H1 (cell line): ENCODE measurements around the gene NKPD1. TPM values are rescaled to one million over a fixed set of nuclear protein-coding genes. Genes with fewer than 3 reads are reported as not detected.

ENCODE experiments used
- CTCF ChIA-PET: fragments of 300-600 bp; sonication (Branson Sonifier 250); formaldehyde crosslinking; loops from one replicate; lab custom pipeline; 2021; ENCODE audit not compliant: partially characterized antibody; lab: Charles Lee
- POLR2A ChIA-PET: fragments of 300-600 bp; sonication (Branson Sonifier 250); formaldehyde crosslinking; loops from one replicate; lab custom pipeline; 2021; ENCODE audit warnings: inconsistent platforms; ENCODE audit not compliant: partially characterized antibody; lab: Charles Lee
- DNase-seq, 2 experiments: peaks; one replicate each; pipeline versions ENCODE4 v3.0.0 to v3.0.0-alpha.2; 2010 to 2022; ENCODE audit warnings: low spot score in 2 of 2, low read depth in 1 of 2, mixed read lengths in 1 of 2
- FAIRE-seq: peaks from 2 replicates; lab custom pipeline; 2011; peaks lifted over from hg19 to GRCh38; lab: Jason Lieb, UNC
- H2AFZ ChIP-seq: 2 replicates; pipeline ENCODE4 v1.8.1; 2012; ENCODE audit warnings: low read length, inconsistent platforms
- H2AK5ac ChIP-seq: 2 replicates; pipeline ENCODE4 v1.6.1; 2013; ENCODE audit warnings: low read depth, low read length
- H2BK120ac ChIP-seq: replicated peaks from 2 replicates; pipeline ENCODE3; 2013; ENCODE audit warnings: low read depth, low read length, inconsistent platforms
- H2BK12ac ChIP-seq: 2 replicates; pipeline ENCODE4 v1.6.1; 2013; ENCODE audit warnings: low read depth, low read length
- H2BK15ac ChIP-seq: 2 replicates; pipeline ENCODE4 v1.6.1; 2013; ENCODE audit warnings: low read length
- H2BK20ac ChIP-seq: 2 replicates; pipeline ENCODE4 v1.6.1; 2013; ENCODE audit warnings: low read length
- H2BK5ac ChIP-seq: 2 replicates; pipeline ENCODE4 v1.6.1; 2013; ENCODE audit warnings: low read depth, low read length
- H3K14ac ChIP-seq: 2 replicates; pipeline ENCODE4 v1.6.1; 2013; ENCODE audit warnings: inconsistent platforms; ENCODE audit not compliant: insufficient read length
- H3K18ac ChIP-seq: 2 replicates; pipeline ENCODE4 v1.6.1; 2013; ENCODE audit warnings: low read length; ENCODE audit errors: extremely low read depth
- H3K23ac ChIP-seq: 2 replicates; pipeline ENCODE4 v1.6.1; 2013; ENCODE audit warnings: inconsistent platforms; ENCODE audit not compliant: insufficient read length
- H3K23me2 ChIP-seq: 2 replicates; pipeline ENCODE4 v1.6.1; 2013; ENCODE audit warnings: low read depth, low read length
- H3K27ac ChIP-seq: 2 replicates; pipeline ENCODE4 v1.6.1; 2011; ENCODE audit warnings: low read depth, low read length, inconsistent platforms
- H3K27me3 ChIP-seq, 4 experiments: replicated peaks in 1 of 4; 1 replicate in 1 of 4; 2 replicates in 3 of 4; pipeline versions ENCODE4 v1.6.1 to v1.8.1; 2011 to 2013; ENCODE audit warnings: low read length in 3 of 4, mild to moderate bottlenecking in 3 of 4, inconsistent platforms in 2 of 4, mixed read lengths in 2 of 4, moderate library complexity in 1 of 4; ENCODE audit not compliant: control insufficient read depth in 3 of 4, insufficient read depth in 3 of 4; ENCODE audit errors: extremely low read depth in 1 of 4
- H3K36me3 ChIP-seq, 4 experiments: 2 replicates each; pipeline versions ENCODE4 v1.6.1 to v1.8.1; 2011 to 2013; ENCODE audit warnings: mild to moderate bottlenecking in 4 of 4, low read length in 3 of 4, moderate library complexity in 2 of 4, control low read depth in 1 of 4, inconsistent platforms in 1 of 4; ENCODE audit not compliant: insufficient read depth in 4 of 4, control insufficient read depth in 2 of 4
- H3K4ac ChIP-seq: replicated peaks from 2 replicates; pipeline ENCODE3; 2013; ENCODE audit warnings: low read length, low read depth, mixed read lengths, inconsistent platforms; ENCODE audit not compliant: insufficient read length
- H3K4me1 ChIP-seq, 4 experiments: replicated peaks in 1 of 4; 1 replicate in 1 of 4; 2 replicates in 3 of 4; pipeline versions ENCODE4 v1.6.1 to v1.8.1; 2011 to 2013; ENCODE audit warnings: low read length in 3 of 4, inconsistent platforms in 2 of 4, mixed read lengths in 1 of 4; ENCODE audit not compliant: insufficient read depth in 4 of 4, control insufficient read depth in 3 of 4
- H3K4me2 ChIP-seq, 2 experiments: 2 replicates each; pipeline versions ENCODE4 v1.6.1 to v1.8.1; 2011 to 2013; ENCODE audit warnings: low read depth in 2 of 2, low read length in 2 of 2, control low read depth in 1 of 2, inconsistent platforms in 1 of 2, mild to moderate bottlenecking in 1 of 2; ENCODE audit not compliant: insufficient read depth in 1 of 2
- H3K4me3 ChIP-seq, 4 experiments: fragments of 200-600, 300-600 bp in 1 of 4; sonication (generic), shearing (Covaris generic), sonication (Bioruptor Twin) in 1 of 4; 2 replicates each; pipeline versions ENCODE4 v1.5.1 to v1.8.1; 2011 to 2016; ENCODE audit warnings: low read length in 4 of 4, low read depth in 3 of 4, control low read depth in 2 of 4, inconsistent platforms in 2 of 4, mild to moderate bottlenecking in 2 of 4, mixed read lengths in 1 of 4, moderate library complexity in 1 of 4; ENCODE audit not compliant: insufficient read depth in 2 of 4; ENCODE audit errors: extremely low read depth in 1 of 4
- H3K56ac ChIP-seq: replicated peaks from 2 replicates; pipeline ENCODE3; 2013; ENCODE audit warnings: low read depth, mild to moderate bottlenecking, mixed read lengths, low read length, inconsistent platforms; ENCODE audit not compliant: insufficient read length
- H3K79me1 ChIP-seq: 2 replicates; pipeline ENCODE4 v1.6.1; 2013; ENCODE audit warnings: low read depth, low read length, control low read depth
- H3K79me2 ChIP-seq, 2 experiments: 2 replicates each; pipeline versions ENCODE4 v1.6.1 to v1.8.1; 2012 to 2013; ENCODE audit warnings: low read length in 2 of 2, mild to moderate bottlenecking in 2 of 2, inconsistent platforms in 1 of 2; ENCODE audit not compliant: insufficient read depth in 2 of 2, control insufficient read depth in 1 of 2
- H3K9ac ChIP-seq, 4 experiments: replicated peaks in 1 of 4; 1 replicate in 1 of 4; 2 replicates in 3 of 4; pipeline versions ENCODE4 v1.6.1 to v1.8.1; 2011 to 2013; ENCODE audit warnings: low read depth in 3 of 4, low read length in 3 of 4, control low read depth in 2 of 4, mild to moderate bottlenecking in 2 of 4, moderate library complexity in 2 of 4, inconsistent platforms in 1 of 4; ENCODE audit errors: extremely low read depth in 1 of 4
- H3K9me3 ChIP-seq, 2 experiments: 2 replicates each; pipeline versions ENCODE4 v1.6.1 to v1.8.1; 2012 to 2013; ENCODE audit warnings: mild to moderate bottlenecking in 2 of 2, moderate library complexity in 2 of 2, control low read depth in 1 of 2, inconsistent platforms in 1 of 2, low read depth in 1 of 2, low read length in 1 of 2, mixed read lengths in 1 of 2; ENCODE audit not compliant: insufficient read depth in 2 of 2
- H4K20me1 ChIP-seq, 2 experiments: replicated peaks in 1 of 2; 2 replicates each; pipeline versions ENCODE3 to v1.8.1; 2011 to 2013; ENCODE audit warnings: inconsistent platforms in 2 of 2, low read length in 2 of 2, mild to moderate bottlenecking in 1 of 2; ENCODE audit not compliant: insufficient read depth in 2 of 2, control insufficient read depth in 1 of 2
- H4K5ac ChIP-seq: 2 replicates; pipeline ENCODE4 v1.6.1; 2013; ENCODE audit warnings: low read length, low read depth, mixed read lengths, inconsistent platforms; ENCODE audit not compliant: insufficient read length
- H4K8ac ChIP-seq: 2 replicates; pipeline ENCODE4 v1.8.0; 2013; ENCODE audit warnings: mild to moderate bottlenecking, moderate library complexity, low read length, inconsistent platforms; ENCODE audit not compliant: insufficient read depth; ENCODE audit errors: extremely low read depth
- H4K91ac ChIP-seq: replicated peaks from 2 replicates; pipeline ENCODE3; 2013; ENCODE audit warnings: low read length, mixed read lengths, inconsistent platforms; ENCODE audit not compliant: insufficient read length
- POLR2AphosphoS5 ChIP-seq: IDR thresholded peaks from 2 replicates; pipeline ENCODE4 v1.6.1; 2011; ENCODE audit warnings: low read depth, low read length
- SIN3A ChIP-seq, 2 experiments: IDR thresholded peaks in 1 of 2; conservative IDR thresholded peaks in 1 of 2; 2 replicates each; pipeline ENCODE4 v1.6.1; 2011 to 2012; ENCODE audit warnings: low read length in 2 of 2, improper control_type of control experiment in 1 of 2, low read depth in 1 of 2, mild to moderate bottlenecking in 1 of 2
- SRF ChIP-seq: IDR thresholded peaks from 2 replicates; pipeline ENCODE4 v1.6.1; 2011; ENCODE audit warnings: mild to moderate bottlenecking, low read depth, low read length, moderate library complexity
- TAF7 ChIP-seq: optimal IDR thresholded peaks from 2 replicates; pipeline ENCODE3; 2011; ENCODE audit warnings: low read depth, mild to moderate bottlenecking, inconsistent platforms, low read length, moderate library complexity, borderline replicate concordance
- WGBS, 2 experiments: shearing (Covaris generic) in 1 of 2; methylation state at CpG; one replicate each; pipeline versions ENCODE4 v1.1.6 to v1.1.7; 2013 to 2015; ENCODE audit warnings: low lambda C conversion rate in 2 of 2, mixed read lengths in 2 of 2, inconsistent platforms in 1 of 2, low coverage in 1 of 2, missing lambda C conversion rate in 1 of 2; ENCODE audit not compliant: insufficient replicate concordance in 2 of 2, insufficient coverage in 1 of 2, insufficient read length in 1 of 2; ENCODE audit errors: extremely low coverage in 1 of 2, missing lambda C conversion rate in 1 of 2; 5-methylcytosine and 5-hydroxymethylcytosine counted together
- polyA plus RNA-seq, 7 experiments: library from polyadenylated mRNA; depleted of rRNA in 3 of 7; stranded (reverse) in 5 of 7; unstranded in 2 of 7; fragments of >200 nt in 5 of 7; fragments of 200-250 nt in 2 of 7; gene quantifications; 1 replicate in 5 of 7; 2 replicates in 1 of 7; 4 replicates in 1 of 7; pipeline versions ENCODE4 v1.2.1 to v1.2.3, GENCODE V29; 2011 to 2013; ENCODE audit warnings: missing spikeins in 2 of 7, mixed read lengths in 2 of 7
- total RNA-seq: library from RNA; stranded (reverse); fragmentation: NEBNext Ultra II Directional; extraction: Animal tissue kit (Norgen Biotek cat#: 25700); gene quantifications from 2 replicates; pipeline ENCODE4 v1.2.1, GENCODE V29; 2021
- TF ChIP-seq, protein P1 (sequence below): IDR thresholded peaks from 2 replicates; pipeline ENCODE4 v1.6.1; 2011; ENCODE audit warnings: low read length, improper control_type of control experiment
- TF ChIP-seq, protein P2 (sequence below), 3 experiments: IDR thresholded peaks; 1 replicate in 2 of 3; 2 replicates in 1 of 3; pipeline versions ENCODE4 v1.5.1 to v1.6.1; 2011; ENCODE audit warnings: low read length in 3 of 3, mild to moderate bottlenecking in 3 of 3, inconsistent platforms in 2 of 3, low read depth in 1 of 3, moderate library complexity in 1 of 3; ENCODE audit not compliant: insufficient read depth in 1 of 3; ENCODE audit errors: control extremely low read depth in 1 of 3
- TF ChIP-seq, protein P3 (sequence below): IDR thresholded peaks from 2 replicates; pipeline ENCODE4 v1.6.1; 2012; ENCODE audit warnings: inconsistent platforms

The NKPD1 gene
- total and polyA plus RNA-seq, 2 of the 8 experiments (the other 6 are each of a cell fraction or from before 2014, with no cell fraction given), result 0.30 to 0.39 TPM

DNA sequence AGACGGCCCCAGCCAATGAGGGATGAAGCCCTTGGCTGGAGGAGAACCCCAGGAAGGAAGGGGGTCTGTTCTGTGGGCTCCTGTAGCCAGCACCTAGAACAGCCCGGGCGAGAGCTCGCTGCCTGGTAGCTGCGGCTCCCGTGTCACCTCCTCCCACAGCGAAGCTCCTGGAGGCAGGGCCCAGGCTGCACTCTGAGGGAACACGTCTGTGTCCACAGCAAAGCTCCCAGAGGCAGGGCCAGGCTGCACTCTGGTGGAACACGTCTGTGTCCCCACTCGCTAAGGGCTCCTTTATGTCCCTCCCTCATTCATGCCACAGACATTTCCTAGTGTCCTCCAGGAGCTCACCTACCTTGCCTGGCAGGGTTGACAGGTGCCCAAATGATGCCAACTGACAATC, 8.8 kb upstream of the NKPD1 start:
- ChIA-PET CTCF (interaction anchor here (0.9 to 1.6 kb wide), 4 partner anchors 9 to 31 kb away, joined by 3 to 7 read pairs (median 4); partner anchors contain the start of gene NKPD1), POLR2A (interaction anchor here (1.1 to 3.6 kb wide), 4 partner anchors 9 to 77 kb away, joined by 3 to 14 read pairs (median 4); partner anchors contain the start of genes BLOC1S3 and NKPD1)
- no peak overlapping the region for H3K9ac ChIP-seq
- peaks cover 3 to 13% of the 10 kb centered on the region in 2 experiments for H4K20me1 ChIP-seq
- no peak overlapping the region for H3K14ac ChIP-seq
- no peak overlapping the region for H2BK120ac ChIP-seq
- H3K23ac ChIP-seq, result no peak overlapping the region
- no peak overlapping the region for H2BK20ac ChIP-seq
- no peak overlapping the region for H2AK5ac ChIP-seq
- no peaks in the 10 kb centered on the region for H3K23me2 ChIP-seq
- H3K56ac ChIP-seq, result no peak overlapping the region
- TF ChIP-seq SIN3A (conservative IDR thresholded peaks at IDR 0.05 in 1 of 2, IDR thresholded peaks at IDR 0.05 in 1 of 2; ENCODE audit: low read depth in 1 of 2, low read length in 2 of 2), result no peak
- no peak for TF ChIP-seq SRF
- TF ChIP-seq, protein P1, sequence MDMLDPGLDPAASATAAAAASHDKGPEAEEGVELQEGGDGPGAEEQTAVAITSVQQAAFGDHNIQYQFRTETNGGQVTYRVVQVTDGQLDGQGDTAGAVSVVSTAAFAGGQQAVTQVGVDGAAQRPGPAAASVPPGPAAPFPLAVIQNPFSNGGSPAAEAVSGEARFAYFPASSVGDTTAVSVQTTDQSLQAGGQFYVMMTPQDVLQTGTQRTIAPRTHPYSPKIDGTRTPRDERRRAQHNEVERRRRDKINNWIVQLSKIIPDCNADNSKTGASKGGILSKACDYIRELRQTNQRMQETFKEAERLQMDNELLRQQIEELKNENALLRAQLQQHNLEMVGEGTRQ, result no peak
- TF ChIP-seq, protein P2, sequence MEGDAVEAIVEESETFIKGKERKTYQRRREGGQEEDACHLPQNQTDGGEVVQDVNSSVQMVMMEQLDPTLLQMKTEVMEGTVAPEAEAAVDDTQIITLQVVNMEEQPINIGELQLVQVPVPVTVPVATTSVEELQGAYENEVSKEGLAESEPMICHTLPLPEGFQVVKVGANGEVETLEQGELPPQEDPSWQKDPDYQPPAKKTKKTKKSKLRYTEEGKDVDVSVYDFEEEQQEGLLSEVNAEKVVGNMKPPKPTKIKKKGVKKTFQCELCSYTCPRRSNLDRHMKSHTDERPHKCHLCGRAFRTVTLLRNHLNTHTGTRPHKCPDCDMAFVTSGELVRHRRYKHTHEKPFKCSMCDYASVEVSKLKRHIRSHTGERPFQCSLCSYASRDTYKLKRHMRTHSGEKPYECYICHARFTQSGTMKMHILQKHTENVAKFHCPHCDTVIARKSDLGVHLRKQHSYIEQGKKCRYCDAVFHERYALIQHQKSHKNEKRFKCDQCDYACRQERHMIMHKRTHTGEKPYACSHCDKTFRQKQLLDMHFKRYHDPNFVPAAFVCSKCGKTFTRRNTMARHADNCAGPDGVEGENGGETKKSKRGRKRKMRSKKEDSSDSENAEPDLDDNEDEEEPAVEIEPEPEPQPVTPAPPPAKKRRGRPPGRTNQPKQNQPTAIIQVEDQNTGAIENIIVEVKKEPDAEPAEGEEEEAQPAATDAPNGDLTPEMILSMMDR (IDR thresholded peaks at IDR 0.05; ENCODE audit: control extremely low read depth in 1 of 3, insufficient read depth in 1 of 3, low read depth in 1 of 3, low read length in 3 of 3), result no peak
- TF ChIP-seq TAF7, result no peak
- no peak for TF ChIP-seq POLR2AphosphoS5
- TF ChIP-seq, protein P3, sequence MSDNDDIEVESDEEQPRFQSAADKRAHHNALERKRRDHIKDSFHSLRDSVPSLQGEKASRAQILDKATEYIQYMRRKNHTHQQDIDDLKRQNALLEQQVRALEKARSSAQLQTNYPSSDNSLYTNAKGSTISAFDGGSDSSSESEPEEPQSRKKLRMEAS, result no peak
- H3K27ac ChIP-seq, result no peak overlapping the region
- no peak overlapping the region for H4K91ac ChIP-seq
- no peak overlapping the region for H3K4ac ChIP-seq
- no peak overlapping the region for H3K4me2 ChIP-seq
- no peak overlapping the region for H3K18ac ChIP-seq
- H2BK12ac ChIP-seq, result no peak overlapping the region
- no peak for FAIRE-seq
- no peaks in the 10 kb centered on the region for H3K27me3 ChIP-seq
- WGBS, 2 experiments, result 94% methylated on average over 4 of the region's 10 CpGs; no CpG with 5 or more reads in 1 of the 2 experiments
- no peak overlapping the region for H2AFZ ChIP-seq
- no peak overlapping the region for H2BK5ac ChIP-seq
- H4K8ac ChIP-seq, result peak overlapping the region; percentile 57; the same call in 1 of the 2 replicates
- no peaks in the 10 kb centered on the region for H3K79me2 ChIP-seq
- no peak for DNase-seq
- H3K4me3 ChIP-seq, result no peak overlapping the region
- no peaks in the 10 kb centered on the region for H3K9me3 ChIP-seq
- no peak overlapping the region for H2BK15ac ChIP-seq
- H3K4me1 ChIP-seq, result peaks cover 0 to 5% (median 0%) of the 10 kb centered on the region in 4 experiments; a peak in 3 of 7 replicates
- H3K36me3 ChIP-seq, result no peaks in the 10 kb centered on the region
- peaks cover 3% of the 10 kb centered on the region for H3K79me1 ChIP-seq
- H4K5ac ChIP-seq, result no peak overlapping the region
